ENCODE measurements around the gene PARM1. TPM values are rescaled to one million over a fixed set of nuclear protein-coding genes. Genes with fewer than 3 reads are reported as not detected.

The PARM1 gene
- total and polyA plus RNA-seq, 2 experiments from 2014 or later: 4.9 to 10.4 TPM

DNA sequence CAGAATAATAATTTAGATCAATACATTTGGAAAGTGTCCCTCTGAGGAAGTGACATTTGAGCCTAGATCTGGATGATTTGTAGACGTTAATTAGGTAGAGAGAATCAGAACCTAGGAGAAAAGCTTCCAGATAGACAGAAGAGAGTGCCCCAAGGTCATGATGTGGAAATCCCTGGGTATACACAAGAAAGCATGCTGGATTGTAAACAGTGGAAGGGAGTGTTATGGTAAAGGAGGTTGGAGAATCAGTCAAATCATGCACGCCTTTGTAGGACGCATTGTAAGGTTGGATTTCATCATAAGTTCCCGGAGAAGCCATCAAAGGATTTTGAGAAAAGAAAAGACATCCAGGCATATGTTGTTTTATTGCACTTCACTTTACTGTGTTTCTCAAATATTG lies 156.3 kb downstream of the PARM1 start (continued):
- TF ChIP-seq, protein P1, sequence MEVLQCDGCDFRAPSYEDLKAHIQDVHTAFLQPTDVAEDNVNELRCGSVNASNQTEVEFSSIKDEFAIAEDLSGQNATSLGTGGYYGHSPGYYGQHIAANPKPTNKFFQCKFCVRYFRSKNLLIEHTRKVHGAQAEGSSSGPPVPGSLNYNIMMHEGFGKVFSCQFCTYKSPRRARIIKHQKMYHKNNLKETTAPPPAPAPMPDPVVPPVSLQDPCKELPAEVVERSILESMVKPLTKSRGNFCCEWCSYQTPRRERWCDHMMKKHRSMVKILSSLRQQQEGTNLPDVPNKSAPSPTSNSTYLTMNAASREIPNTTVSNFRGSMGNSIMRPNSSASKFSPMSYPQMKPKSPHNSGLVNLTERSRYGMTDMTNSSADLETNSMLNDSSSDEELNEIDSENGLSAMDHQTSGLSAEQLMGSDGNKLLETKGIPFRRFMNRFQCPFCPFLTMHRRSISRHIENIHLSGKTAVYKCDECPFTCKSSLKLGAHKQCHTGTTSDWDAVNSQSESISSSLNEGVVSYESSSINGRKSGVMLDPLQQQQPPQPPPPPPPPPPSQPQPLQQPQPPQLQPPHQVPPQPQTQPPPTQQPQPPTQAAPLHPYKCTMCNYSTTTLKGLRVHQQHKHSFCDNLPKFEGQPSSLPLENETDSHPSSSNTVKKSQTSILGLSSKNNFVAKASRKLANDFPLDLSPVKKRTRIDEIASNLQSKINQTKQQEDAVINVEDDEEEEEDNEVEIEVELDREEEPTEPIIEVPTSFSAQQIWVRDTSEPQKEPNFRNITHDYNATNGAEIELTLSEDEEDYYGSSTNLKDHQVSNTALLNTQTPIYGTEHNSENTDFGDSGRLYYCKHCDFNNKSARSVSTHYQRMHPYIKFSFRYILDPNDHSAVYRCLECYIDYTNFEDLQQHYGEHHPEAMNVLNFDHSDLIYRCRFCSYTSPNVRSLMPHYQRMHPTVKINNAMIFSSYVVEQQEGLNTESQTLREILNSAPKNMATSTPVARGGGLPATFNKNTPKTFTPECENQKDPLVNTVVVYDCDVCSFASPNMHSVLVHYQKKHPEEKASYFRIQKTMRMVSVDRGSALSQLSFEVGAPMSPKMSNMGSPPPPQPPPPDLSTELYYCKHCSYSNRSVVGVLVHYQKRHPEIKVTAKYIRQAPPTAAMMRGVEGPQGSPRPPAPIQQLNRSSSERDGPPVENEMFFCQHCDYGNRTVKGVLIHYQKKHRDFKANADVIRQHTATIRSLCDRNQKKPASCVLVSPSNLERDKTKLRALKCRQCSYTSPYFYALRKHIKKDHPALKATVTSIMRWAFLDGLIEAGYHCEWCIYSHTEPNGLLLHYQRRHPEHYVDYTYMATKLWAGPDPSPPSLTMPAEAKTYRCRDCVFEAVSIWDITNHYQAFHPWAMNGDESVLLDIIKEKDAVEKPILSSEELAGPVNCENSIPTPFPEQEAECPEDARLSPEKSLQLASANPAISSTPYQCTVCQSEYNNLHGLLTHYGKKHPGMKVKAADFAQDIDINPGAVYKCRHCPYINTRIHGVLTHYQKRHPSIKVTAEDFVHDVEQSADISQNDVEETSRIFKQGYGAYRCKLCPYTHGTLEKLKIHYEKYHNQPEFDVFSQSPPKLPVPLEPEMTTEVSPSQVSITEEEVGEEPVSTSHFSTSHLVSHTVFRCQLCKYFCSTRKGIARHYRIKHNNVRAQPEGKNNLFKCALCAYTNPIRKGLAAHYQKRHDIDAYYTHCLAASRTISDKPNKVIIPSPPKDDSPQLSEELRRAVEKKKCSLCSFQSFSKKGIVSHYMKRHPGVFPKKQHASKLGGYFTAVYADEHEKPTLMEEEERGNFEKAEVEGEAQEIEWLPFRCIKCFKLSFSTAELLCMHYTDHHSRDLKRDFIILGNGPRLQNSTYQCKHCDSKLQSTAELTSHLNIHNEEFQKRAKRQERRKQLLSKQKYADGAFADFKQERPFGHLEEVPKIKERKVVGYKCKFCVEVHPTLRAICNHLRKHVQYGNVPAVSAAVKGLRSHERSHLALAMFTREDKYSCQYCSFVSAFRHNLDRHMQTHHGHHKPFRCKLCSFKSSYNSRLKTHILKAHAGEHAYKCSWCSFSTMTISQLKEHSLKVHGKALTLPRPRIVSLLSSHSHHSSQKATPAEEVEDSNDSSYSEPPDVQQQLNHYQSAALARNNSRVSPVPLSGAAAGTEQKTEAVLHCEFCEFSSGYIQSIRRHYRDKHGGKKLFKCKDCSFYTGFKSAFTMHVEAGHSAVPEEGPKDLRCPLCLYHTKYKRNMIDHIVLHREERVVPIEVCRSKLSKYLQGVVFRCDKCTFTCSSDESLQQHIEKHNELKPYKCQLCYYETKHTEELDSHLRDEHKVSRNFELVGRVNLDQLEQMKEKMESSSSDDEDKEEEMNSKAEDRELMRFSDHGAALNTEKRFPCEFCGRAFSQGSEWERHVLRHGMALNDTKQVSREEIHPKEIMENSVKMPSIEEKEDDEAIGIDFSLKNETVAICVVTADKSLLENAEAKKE (CRISPR knock-in tag; IDR thresholded peaks at IDR 0.05): no peak

DNA sequence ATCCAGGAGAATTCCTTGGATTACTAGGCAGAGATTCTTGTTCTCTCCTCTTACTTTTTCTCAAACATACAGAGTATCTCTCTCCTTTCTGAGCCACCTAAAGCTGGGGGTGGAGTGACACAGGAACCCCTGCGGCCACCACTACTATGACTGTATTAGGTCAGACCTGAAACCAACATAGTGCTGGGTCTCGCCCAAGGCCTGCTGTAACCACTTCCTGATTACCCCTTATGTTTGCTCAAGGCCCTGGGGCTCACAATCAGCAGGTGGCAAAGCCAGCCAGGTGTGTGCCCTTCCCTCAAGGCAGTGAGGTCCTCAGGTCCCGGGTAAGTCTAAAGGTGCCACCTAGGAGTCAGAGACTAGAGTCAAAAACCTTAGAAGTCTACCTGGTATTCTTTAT lies 166.4 kb downstream of the PARM1 start:
- H3K27ac Mint-ChIP-seq: no peak overlapping the region
- H3K27me3 ChIP-seq (ENCODE audit: insufficient read depth): no peaks in the 10 kb centered on the region
- H3K4me3 Mint-ChIP-seq: no peak overlapping the region
- H3K79me2 ChIP-seq (replicated peaks; ENCODE audit: insufficient read depth): no peaks in the 10 kb centered on the region
- no peaks in the 10 kb centered on the region for H3K4me1 ChIP-seq (ENCODE audit: insufficient read depth)
- no peak overlapping the region for H2AFZ ChIP-seq
- no peaks in the 10 kb centered on the region for H3K4me1 Mint-ChIP-seq
- peaks cover 2% of the 10 kb centered on the region; the same call in 1 of the 3 replicates for H3K36me3 Mint-ChIP-seq (ENCODE audit: low read depth)
- peaks cover 28% of the 10 kb centered on the region for H3K9me3 Mint-ChIP-seq
- peaks cover 4% of the 10 kb centered on the region for H3K27me3 Mint-ChIP-seq (ENCODE audit: insufficient read depth, low read depth, poor library complexity)
- H3K4me3 ChIP-seq: no peak overlapping the region
- DNase-seq (ENCODE audit: low spot score) (no peak), ATAC-seq (no peak)
- H3K9me2 ChIP-seq (ENCODE audit: insufficient read depth): no peaks in the 10 kb centered on the region
- H3K4me2 ChIP-seq: no peak overlapping the region
- no peak overlapping the region for H3K27ac ChIP-seq (ENCODE audit: low read depth)
- H4K20me1 ChIP-seq (replicated peaks; ENCODE audit: insufficient read depth): no peaks in the 10 kb centered on the region
- no peaks in the 10 kb centered on the region for H3F3A ChIP-seq (replicated peaks; ENCODE audit: low read depth)
- H3K36me3 ChIP-seq (ENCODE audit: insufficient read depth): 0 out of 2 replicates have a peak, but pooled peaks cover 4% of the 10 kb centered on the region
- TF ChIP-seq STAT1 (IDR thresholded peaks at IDR 0.05; ENCODE audit: unreplicated experiment): no peak
- TF ChIP-seq, protein P2, sequence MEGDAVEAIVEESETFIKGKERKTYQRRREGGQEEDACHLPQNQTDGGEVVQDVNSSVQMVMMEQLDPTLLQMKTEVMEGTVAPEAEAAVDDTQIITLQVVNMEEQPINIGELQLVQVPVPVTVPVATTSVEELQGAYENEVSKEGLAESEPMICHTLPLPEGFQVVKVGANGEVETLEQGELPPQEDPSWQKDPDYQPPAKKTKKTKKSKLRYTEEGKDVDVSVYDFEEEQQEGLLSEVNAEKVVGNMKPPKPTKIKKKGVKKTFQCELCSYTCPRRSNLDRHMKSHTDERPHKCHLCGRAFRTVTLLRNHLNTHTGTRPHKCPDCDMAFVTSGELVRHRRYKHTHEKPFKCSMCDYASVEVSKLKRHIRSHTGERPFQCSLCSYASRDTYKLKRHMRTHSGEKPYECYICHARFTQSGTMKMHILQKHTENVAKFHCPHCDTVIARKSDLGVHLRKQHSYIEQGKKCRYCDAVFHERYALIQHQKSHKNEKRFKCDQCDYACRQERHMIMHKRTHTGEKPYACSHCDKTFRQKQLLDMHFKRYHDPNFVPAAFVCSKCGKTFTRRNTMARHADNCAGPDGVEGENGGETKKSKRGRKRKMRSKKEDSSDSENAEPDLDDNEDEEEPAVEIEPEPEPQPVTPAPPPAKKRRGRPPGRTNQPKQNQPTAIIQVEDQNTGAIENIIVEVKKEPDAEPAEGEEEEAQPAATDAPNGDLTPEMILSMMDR (conservative IDR thresholded peaks at IDR 0.05; ENCODE audit: low read depth in 2 of 2): no peak
- no peak for TF ChIP-seq EZH2 (IDR thresholded peaks at IDR 0.05; ENCODE audit: low read depth, unreplicated experiment)
- no peak for TF ChIP-seq POLR2AphosphoS5 (IDR thresholded peaks at IDR 0.05; ENCODE audit: low read depth)
- TF ChIP-seq, protein P3, sequence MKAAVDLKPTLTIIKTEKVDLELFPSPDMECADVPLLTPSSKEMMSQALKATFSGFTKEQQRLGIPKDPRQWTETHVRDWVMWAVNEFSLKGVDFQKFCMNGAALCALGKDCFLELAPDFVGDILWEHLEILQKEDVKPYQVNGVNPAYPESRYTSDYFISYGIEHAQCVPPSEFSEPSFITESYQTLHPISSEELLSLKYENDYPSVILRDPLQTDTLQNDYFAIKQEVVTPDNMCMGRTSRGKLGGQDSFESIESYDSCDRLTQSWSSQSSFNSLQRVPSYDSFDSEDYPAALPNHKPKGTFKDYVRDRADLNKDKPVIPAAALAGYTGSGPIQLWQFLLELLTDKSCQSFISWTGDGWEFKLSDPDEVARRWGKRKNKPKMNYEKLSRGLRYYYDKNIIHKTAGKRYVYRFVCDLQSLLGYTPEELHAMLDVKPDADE (IDR thresholded peaks at IDR 0.05): no peak
- TF ChIP-seq NANOG (IDR thresholded peaks at IDR 0.05; ENCODE audit: borderline replicate concordance): no peak
- TF ChIP-seq ZNF114 (CRISPR knock-in tag; IDR thresholded peaks at IDR 0.05): no peak
